Cardiac muscle cell (in vitro differentiated cells and primary cell): ENCODE results near the gene PER3. TPM values are rescaled to one million over a fixed set of nuclear protein-coding genes. Genes with fewer than 3 reads are reported as not detected.

Source experiments
- DNase-seq, 2 donors: peaks; one replicate each; pipeline versions ENCODE4 v3.0.0 to v3.0.0-alpha.2; 2010 to 2017; ENCODE audit warnings: low read depth in 1 of 2, low spot score in 1 of 2
- H3K27ac ChIP-seq: fragments of 200-600 bp; sonication (generic); 2 replicates; pipeline ENCODE4 v1.5.1; 2016
- H3K27me3 ChIP-seq: fragments of 200-600 bp; sonication (generic); 2 replicates; pipeline ENCODE4 v1.6.0; 2016; ENCODE audit warnings: control low read depth
- H3K36me3 ChIP-seq: fragments of 200-600 bp; sonication (generic); 2 replicates; pipeline ENCODE4 v1.5.1; 2016; ENCODE audit warnings: control low read depth
- H3K4me1 ChIP-seq: fragments of 200-600 bp; sonication (generic); 2 replicates; pipeline ENCODE4 v1.8.1; 2017; ENCODE audit warnings: low read depth, mild to moderate bottlenecking, mixed run types
- H3K4me3 ChIP-seq: fragments of 200-600 bp; sonication (generic); 2 replicates; pipeline ENCODE4 v1.5.1; 2016; ENCODE audit warnings: mild to moderate bottlenecking
- H3K9me3 ChIP-seq: fragments of 200-600 bp; sonication (generic); 2 replicates; pipeline ENCODE4 v1.5.1; 2017; ENCODE audit warnings: low read depth, mild to moderate bottlenecking, control low read depth
- CTCF ChIP-seq: IDR thresholded peaks from 2 replicates; pipeline ENCODE4 v1.5.1; 2012; ENCODE audit warnings: low read depth, mild to moderate bottlenecking, low read length
- polyA plus RNA-seq: library from polyadenylated mRNA; unstranded; fragments of >200 nt; fragmentation: Nextera tagmentation; extraction: Ambion mirVana; gene quantifications from 2 replicates; pipeline ENCODE4 v1.2.1, GENCODE V29; 2016
- total RNA-seq: library from RNA; depleted of rRNA; stranded (reverse); fragments of >200 nt; gene quantifications from 2 replicates; pipeline ENCODE4 v1.2.3, GENCODE V29; 2016

The PER3 gene
- total and polyA plus RNA-seq, 2 experiments from 2014 or later, result 2.9 to 13.2 TPM

- no peak for TF ChIP-seq CTCF
- H3K9me3 ChIP-seq, result no peaks in the 10 kb centered on the region
- H3K4me1 ChIP-seq, result no peaks in the 10 kb centered on the region
- no peak overlapping the region for H3K4me3 ChIP-seq
- H3K27me3 ChIP-seq, result no peaks in the 10 kb centered on the region
- no peak for DNase-seq
- H3K27ac ChIP-seq, result no peak overlapping the region
- no peaks in the 10 kb centered on the region for H3K36me3 ChIP-seq
Measured at GRCh38 chr1:7885513-7886404, 101.7 kb downstream of the PER3 start.

GRCh38 chr1:7886405-7886745 is 102.3 kb downstream of the PER3 start:
- Histone ChIP-seq H3K27me3 (no peaks in the 10 kb centered on the region), H3K27ac (no peak overlapping the region), H3K4me3 (no peak overlapping the region), H3K9me3 (no peaks in the 10 kb centered on the region), H3K4me1 (no peaks in the 10 kb centered on the region), H3K36me3 (no peaks in the 10 kb centered on the region)
- peak in 1 of 2 donors; percentile 86 for DNase-seq
- TF ChIP-seq CTCF, result no peak

- no peak overlapping the region for H3K27ac ChIP-seq
- H3K36me3 ChIP-seq, result no peaks in the 10 kb centered on the region
- no peaks in the 10 kb centered on the region for H3K9me3 ChIP-seq
- H3K4me1 ChIP-seq, result no peaks in the 10 kb centered on the region
- no peak overlapping the region for H3K4me3 ChIP-seq
- DNase-seq, result peak in 1 of 2 donors; percentile 97
- no peaks in the 10 kb centered on the region for H3K27me3 ChIP-seq
- no peak for TF ChIP-seq CTCF
Measured at GRCh38 chr1:7888248-7889081, 104.4 kb downstream of the PER3 start.

GRCh38 chr1:7890853-7891252 is 106.8 kb downstream of the PER3 start:
- Histone ChIP-seq H3K27ac (no peak overlapping the region), H3K4me1 (no peaks in the 10 kb centered on the region), H3K36me3 (no peaks in the 10 kb centered on the region), H3K4me3 (no peak overlapping the region), H3K9me3 (no peaks in the 10 kb centered on the region), H3K27me3 (no peaks in the 10 kb centered on the region)
- no peak for DNase-seq
- no peak for TF ChIP-seq CTCF

GRCh38 chr1:7891804-7892203 is 107.7 kb downstream of the PER3 start:
- H3K4me1 ChIP-seq, result no peaks in the 10 kb centered on the region
- no peak overlapping the region for H3K27ac ChIP-seq
- no peaks in the 10 kb centered on the region for H3K27me3 ChIP-seq
- H3K9me3 ChIP-seq, result no peaks in the 10 kb centered on the region
- no peaks in the 10 kb centered on the region for H3K36me3 ChIP-seq
- no peak for TF ChIP-seq CTCF
- H3K4me3 ChIP-seq, result no peak overlapping the region
- DNase-seq, result no peak
